ENCODE results near the gene IDH2.

DNA sequence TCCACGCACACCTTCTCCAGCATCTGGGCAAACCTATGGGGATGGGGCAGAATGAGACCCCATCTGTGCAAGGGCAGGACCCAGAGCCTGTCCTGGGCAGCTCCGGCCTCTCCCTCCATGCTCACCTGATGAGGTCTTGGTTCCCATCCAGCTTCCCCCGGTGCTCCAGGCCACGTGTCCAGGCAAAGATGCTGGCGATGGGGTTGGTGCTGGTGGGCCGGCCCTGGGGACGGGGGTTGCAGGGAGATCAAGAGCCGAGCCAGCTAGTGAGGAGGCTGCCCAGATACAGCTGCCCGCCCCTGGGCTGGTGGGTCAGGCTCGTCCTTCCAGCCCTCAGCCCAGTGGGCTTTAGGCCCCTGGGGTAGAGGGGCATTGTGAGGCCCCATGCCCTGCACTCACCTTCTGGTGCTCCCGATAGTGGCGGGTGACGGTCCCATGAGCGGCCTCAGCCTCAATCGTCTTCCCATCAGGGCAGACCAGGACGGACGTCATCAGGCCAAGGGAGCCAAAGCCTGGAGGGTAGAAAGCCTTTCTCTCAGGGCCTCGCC, 17.3 kb downstream of the IDH2 start:
- TF ChIP-seq, protein P1, sequence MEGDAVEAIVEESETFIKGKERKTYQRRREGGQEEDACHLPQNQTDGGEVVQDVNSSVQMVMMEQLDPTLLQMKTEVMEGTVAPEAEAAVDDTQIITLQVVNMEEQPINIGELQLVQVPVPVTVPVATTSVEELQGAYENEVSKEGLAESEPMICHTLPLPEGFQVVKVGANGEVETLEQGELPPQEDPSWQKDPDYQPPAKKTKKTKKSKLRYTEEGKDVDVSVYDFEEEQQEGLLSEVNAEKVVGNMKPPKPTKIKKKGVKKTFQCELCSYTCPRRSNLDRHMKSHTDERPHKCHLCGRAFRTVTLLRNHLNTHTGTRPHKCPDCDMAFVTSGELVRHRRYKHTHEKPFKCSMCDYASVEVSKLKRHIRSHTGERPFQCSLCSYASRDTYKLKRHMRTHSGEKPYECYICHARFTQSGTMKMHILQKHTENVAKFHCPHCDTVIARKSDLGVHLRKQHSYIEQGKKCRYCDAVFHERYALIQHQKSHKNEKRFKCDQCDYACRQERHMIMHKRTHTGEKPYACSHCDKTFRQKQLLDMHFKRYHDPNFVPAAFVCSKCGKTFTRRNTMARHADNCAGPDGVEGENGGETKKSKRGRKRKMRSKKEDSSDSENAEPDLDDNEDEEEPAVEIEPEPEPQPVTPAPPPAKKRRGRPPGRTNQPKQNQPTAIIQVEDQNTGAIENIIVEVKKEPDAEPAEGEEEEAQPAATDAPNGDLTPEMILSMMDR (conservative IDR thresholded peaks at IDR 0.05; ENCODE audit: low read depth, low read length) = no peak
- TF ChIP-seq POLR2A (IDR thresholded peaks at IDR 0.05; ENCODE audit: low read depth, low read length) (no peak), MAZ (IDR thresholded peaks at IDR 0.05; ENCODE audit: borderline replicate concordance, low read depth, low read length) (no peak)
